IMR-90 (cell line): Measurements from ENCODE around the gene KIF1A. TPM values are rescaled to one million over a fixed set of nuclear protein-coding genes. Genes with fewer than 3 reads are reported as not detected.
A peak's percentile ranks its signal among the peaks of the same experiment; 100 is the strongest.

ENCODE experiments used
- ATAC-seq: fragments of 200-7000 bp; cut with Tn5 transposase; 2 replicates; pipeline ENCODE4 v1.9.1; 2020; ENCODE audit warnings: low read depth, mild to moderate bottlenecking, moderate library complexity
- BruUV-seq: library from RNA; stranded (reverse); fragments of 400-500 nt; replicated peaks from 2 replicates; lab custom pipeline; 2021; lab: Mats Ljungman, UMichigan
- CTCF ChIA-PET: fragments of 300-600 bp; formaldehyde crosslinking; extraction: SDS; loops from one replicate; lab custom pipeline; 2021; ENCODE audit warnings: antibody characterized with exemption; lab: Yijun Ruan, JAX
- POLR2A ChIA-PET: fragments of 300-600 bp; sonication (Branson Sonifier 250); formaldehyde crosslinking; loops from one replicate; lab custom pipeline; 2022; ENCODE audit warnings: antibody characterized with exemption; ENCODE audit not compliant: unreplicated experiment; lab: Charles Lee
- DNase-seq: peaks from one replicate; pipeline ENCODE4 v3.0.0; 2013
- H2AFZ ChIP-seq: replicated peaks from 2 replicates; pipeline ENCODE3; 2013; ENCODE audit warnings: low read length, mild to moderate bottlenecking; ENCODE audit not compliant: poor library complexity
- H2AK5ac ChIP-seq: 2 replicates; pipeline ENCODE4 v1.6.1; 2013; ENCODE audit warnings: low read depth, low read length, inconsistent platforms
- H2AK9ac ChIP-seq: replicated peaks from 2 replicates; pipeline ENCODE3; 2013; ENCODE audit warnings: mild to moderate bottlenecking, low read depth, low read length, moderate library complexity; ENCODE audit not compliant: poor library complexity
- H2BK120ac ChIP-seq: 2 replicates; pipeline ENCODE4 v1.6.1; 2013; ENCODE audit warnings: low read depth, low read length, inconsistent platforms
- H2BK15ac ChIP-seq: 3 replicates; pipeline ENCODE4 v1.6.1; 2013; ENCODE audit warnings: low read depth, low read length, inconsistent platforms
- H2BK20ac ChIP-seq: 2 replicates; pipeline ENCODE4 v1.6.1; 2013; ENCODE audit warnings: low read depth, mild to moderate bottlenecking, inconsistent platforms, low read length, moderate library complexity
- H2BK5ac ChIP-seq: 2 replicates; pipeline ENCODE4 v1.6.1; 2013; ENCODE audit warnings: mild to moderate bottlenecking, low read depth, low read length, inconsistent platforms; ENCODE audit not compliant: poor library complexity, severe bottlenecking
- H3K14ac ChIP-seq: replicated peaks from 2 replicates; pipeline ENCODE4 v1.6.1; 2013; ENCODE audit warnings: low read depth, low read length, inconsistent platforms
- H3K18ac ChIP-seq: 2 replicates; pipeline ENCODE4 v1.6.1; 2013; ENCODE audit warnings: low read depth, low read length, control low read depth
- H3K23ac ChIP-seq: 2 replicates; pipeline ENCODE4 v1.6.1; 2013; ENCODE audit warnings: low read depth, low read length, inconsistent platforms
- H3K27ac ChIP-seq: 2 replicates; pipeline ENCODE4 v1.5.1; 2013; ENCODE audit warnings: mild to moderate bottlenecking, control low read depth, low read length; ENCODE audit not compliant: insufficient read depth
- H3K27me3 ChIP-seq: 2 replicates; pipeline ENCODE4 v1.6.1; 2013; ENCODE audit warnings: low read length; ENCODE audit not compliant: control insufficient read depth, insufficient read depth
- H3K36me3 ChIP-seq: 2 replicates; pipeline ENCODE4 v1.6.1; 2013; ENCODE audit warnings: low read length, mixed read lengths; ENCODE audit not compliant: control insufficient read depth, insufficient read depth
- H3K4ac ChIP-seq: 2 replicates; pipeline ENCODE4 v1.6.1; 2013; ENCODE audit warnings: low read depth, low read length, inconsistent platforms
- H3K4me1 ChIP-seq: 2 replicates; pipeline ENCODE4 v1.6.1; 2013; ENCODE audit warnings: low read length, mixed read lengths; ENCODE audit not compliant: control insufficient read depth, insufficient read depth
- H3K4me2 ChIP-seq: 2 replicates; pipeline ENCODE4 v1.6.1; 2013; ENCODE audit warnings: low read depth, mild to moderate bottlenecking, control low read depth, low read length, moderate library complexity
- H3K4me3 ChIP-seq: 2 replicates; pipeline ENCODE4 v1.5.1; 2013; ENCODE audit warnings: low read depth, mild to moderate bottlenecking, control low read depth, low read length, moderate library complexity; ENCODE audit not compliant: insufficient read depth
- H3K56ac ChIP-seq: 2 replicates; pipeline ENCODE4 v1.6.1; 2013; ENCODE audit warnings: low read length, inconsistent platforms; ENCODE audit not compliant: insufficient read depth; ENCODE audit errors: extremely low read depth
- H3K79me1 ChIP-seq, 2 experiments: 2 replicates each; pipeline ENCODE4 v1.6.1; 2013; ENCODE audit warnings: low read length in 2 of 2, inconsistent platforms in 1 of 2, low read depth in 1 of 2
- H3K9ac ChIP-seq: 2 replicates; pipeline ENCODE4 v1.6.1; 2013; ENCODE audit warnings: low read depth, low read length, control low read depth
- H3K9me1 ChIP-seq: 2 replicates; pipeline ENCODE4 v1.6.1; 2013; ENCODE audit warnings: low read length, inconsistent platforms; ENCODE audit not compliant: insufficient read depth
- H3K9me3 ChIP-seq: 2 replicates; pipeline ENCODE4 v1.6.1; 2013; ENCODE audit warnings: low read length; ENCODE audit not compliant: control insufficient read depth, insufficient read depth
- H4K20me1 ChIP-seq: 2 replicates; pipeline ENCODE4 v1.6.1; 2013; ENCODE audit warnings: low read length, inconsistent platforms; ENCODE audit not compliant: insufficient read depth
- H4K5ac ChIP-seq: 2 replicates; pipeline ENCODE4 v1.6.1; 2013; ENCODE audit warnings: mild to moderate bottlenecking, low read depth, low read length, control low read depth
- H4K8ac ChIP-seq, 2 experiments: 2 replicates each; pipeline ENCODE4 v1.6.1; 2013; ENCODE audit warnings: low read depth in 2 of 2, low read length in 2 of 2, control low read depth in 1 of 2, inconsistent platforms in 1 of 2
- H4K91ac ChIP-seq: 2 replicates; pipeline ENCODE4 v1.6.1; 2013; ENCODE audit warnings: low read depth, low read length, inconsistent platforms; ENCODE audit not compliant: insufficient read depth
- CEBPB ChIP-seq: IDR thresholded peaks from 2 replicates; pipeline ENCODE4 v1.6.1; 2012; ENCODE audit warnings: low read depth, low read length, improper control_type of control experiment
- CHD1 ChIP-seq: IDR thresholded peaks from 2 replicates; pipeline ENCODE4 v1.6.1; 2012; ENCODE audit warnings: low read depth, low read length, improper control_type of control experiment
- ELK1 ChIP-seq: fragments of 150-350 bp; IDR thresholded peaks from 2 replicates; pipeline ENCODE4 v1.6.1; 2016; ENCODE audit warnings: low read depth, mild to moderate bottlenecking, low read length, moderate library complexity, borderline replicate concordance
- MAZ ChIP-seq: IDR thresholded peaks from 2 replicates; pipeline ENCODE4 v1.6.1; 2012; ENCODE audit warnings: low read depth, mild to moderate bottlenecking, low read length, improper control_type of control experiment, moderate library complexity, borderline replicate concordance
- POLR2A ChIP-seq: IDR thresholded peaks from 2 replicates; pipeline ENCODE4 v1.6.1; 2012; ENCODE audit warnings: mild to moderate bottlenecking, low read depth, low read length
- RAD21 ChIP-seq: IDR thresholded peaks from 2 replicates; pipeline ENCODE4 v1.6.1; 2012; ENCODE audit warnings: low read length, improper control_type of control experiment
- RFX5 ChIP-seq: IDR thresholded peaks from 2 replicates; pipeline ENCODE4 v1.8.0; 2012; ENCODE audit warnings: low read depth, mild to moderate bottlenecking, low read length, moderate library complexity
- SMC3 ChIP-seq: fragments of 150-350 bp; IDR thresholded peaks from 2 replicates; pipeline ENCODE4 v1.6.1; 2016; ENCODE audit warnings: low read depth, mild to moderate bottlenecking, antibody characterized with exemption, low read length, moderate library complexity
- USF2 ChIP-seq: fragments of 150-350 bp; IDR thresholded peaks from 2 replicates; pipeline ENCODE4 v1.6.1; 2017; ENCODE audit warnings: mild to moderate bottlenecking, antibody characterized with exemption, low read length, low read depth
- WGBS, 2 experiments: methylation state at CpG; one replicate each; pipeline versions ENCODE4 v1.1.5 to v1.1.7; 2013; ENCODE audit warnings: missing lambda C conversion rate in 2 of 2; ENCODE audit not compliant: insufficient read length in 1 of 2; ENCODE audit errors: extremely low coverage in 2 of 2; 5-methylcytosine and 5-hydroxymethylcytosine counted together
- dilution Hi-C: fragments of 300-500 bp; cut with HindIII; formaldehyde crosslinking; loops from one replicate; pipeline ENCODE4 v1.14.3; 2018; ENCODE audit warnings: low sequenced_read_pairs; ENCODE audit not compliant: unreplicated experiment
- in situ Hi-C: fragments of 300-500 bp; cut with MboI; formaldehyde crosslinking; loops from 3 replicates; pipeline ENCODE4 v1.14.3; 2019; ENCODE audit warnings: low sequenced_read_pairs, inconsistent platforms, mixed read lengths
- intact Hi-C: fragments of 100-400 bp; cut with micrococcal nuclease; formaldehyde crosslinking; loops from 2 replicates; pipeline ENCODE4 v1.10.0; 2022
- polyA plus RNA-seq, 3 experiments: library from polyadenylated mRNA; depleted of rRNA; stranded (reverse); fragments of >200 nt; gene quantifications; 2 replicates each; pipeline ENCODE4 v1.2.3, GENCODE V29; 2012; ENCODE audit warnings: low replicate concordance in 1 of 3
- total RNA-seq: library from RNA; depleted of rRNA; stranded (reverse); fragments of >200 nt; gene quantifications from 2 replicates; pipeline ENCODE4 v1.2.3, GENCODE V29; 2012

Gene KIF1A
- total and polyA plus RNA-seq, 2 of the 4 experiments (the other 2 are of a cell fraction), result under 0.01 TPM; not detected in 1

- Histone ChIP-seq H3K9ac (no peak overlapping the region), H3K4me2 (peak overlapping the region; percentile 75), H3K9me1 (no peaks in the 10 kb centered on the region), H4K8ac (no peak overlapping the region), H3K9me3 (no peaks in the 10 kb centered on the region), H3K23ac (no peak overlapping the region), H2BK120ac (no peak overlapping the region), H4K91ac (no peak overlapping the region), H3K4me3 (peak overlapping the region; percentile 34; the same call in 1 of the 2 replicates), H3K79me1 (no peaks in the 10 kb centered on the region), H2BK20ac (no peak overlapping the region), H3K4ac (no peak overlapping the region), H2AK9ac (no peak overlapping the region), H3K4me1 (peaks cover 4% of the 10 kb centered on the region; the same call in 1 of the 2 replicates), H4K5ac (no peak overlapping the region), H3K18ac (no peak overlapping the region), H2AK5ac (no peak overlapping the region), H2BK5ac (no peak overlapping the region), H3K27ac (no peak overlapping the region), H3K14ac (no peak overlapping the region), H4K20me1 (no peaks in the 10 kb centered on the region; the same call in 1 of the 2 replicates), H2BK15ac (no peak overlapping the region), H2AFZ (peak overlapping the region; percentile 87), H3K36me3 (no peaks in the 10 kb centered on the region), H3K27me3 (peaks cover 36% of the 10 kb centered on the region), H3K56ac (no peak overlapping the region)
- ChIA-PET CTCF (no interaction called here), POLR2A (no interaction called here)
- whole genome bisulfite sequencing, 2 experiments, result 17% methylated on average over 19 of the region's 27 CpGs; no CpG with 5 or more reads in 1 of the 2 experiments
- dilution Hi-C loops (no loop called here), intact Hi-C loops (loop anchor here (2.0 kb wide), 1 partner anchor 265 kb away; no protein-coding TSS in a partner anchor), in situ Hi-C loops (no loop called here)
- BruUV-seq, result no TSS peak
- ATAC-seq, result no peak
- TF ChIP-seq SMC3, result no peak
- TF ChIP-seq CEBPB, result no peak
- no peak for TF ChIP-seq RFX5
- no peak for TF ChIP-seq CHD1
- TF ChIP-seq ELK1, result no peak
- no peak for TF ChIP-seq USF2
- no peak for TF ChIP-seq POLR2A
- TF ChIP-seq RAD21, result no peak
- no peak for TF ChIP-seq MAZ
- no peak for DNase-seq
These were observed 11.7 kb upstream of the KIF1A start for GRCh38 chr2:240831594-240832204.
